Limb (tissue), 2 donors: ENCODE data around the gene CD22.
A peak's percentile ranks its signal among the peaks of the same experiment; 100 is the strongest.

Experiments used
- DNase-seq, 2 donors: peaks; one replicate each; pipeline ENCODE4 v3.0.0-alpha.2; 2016; ENCODE audit errors: extremely low spot score in 2 of 2

Gene CD22

DNA sequence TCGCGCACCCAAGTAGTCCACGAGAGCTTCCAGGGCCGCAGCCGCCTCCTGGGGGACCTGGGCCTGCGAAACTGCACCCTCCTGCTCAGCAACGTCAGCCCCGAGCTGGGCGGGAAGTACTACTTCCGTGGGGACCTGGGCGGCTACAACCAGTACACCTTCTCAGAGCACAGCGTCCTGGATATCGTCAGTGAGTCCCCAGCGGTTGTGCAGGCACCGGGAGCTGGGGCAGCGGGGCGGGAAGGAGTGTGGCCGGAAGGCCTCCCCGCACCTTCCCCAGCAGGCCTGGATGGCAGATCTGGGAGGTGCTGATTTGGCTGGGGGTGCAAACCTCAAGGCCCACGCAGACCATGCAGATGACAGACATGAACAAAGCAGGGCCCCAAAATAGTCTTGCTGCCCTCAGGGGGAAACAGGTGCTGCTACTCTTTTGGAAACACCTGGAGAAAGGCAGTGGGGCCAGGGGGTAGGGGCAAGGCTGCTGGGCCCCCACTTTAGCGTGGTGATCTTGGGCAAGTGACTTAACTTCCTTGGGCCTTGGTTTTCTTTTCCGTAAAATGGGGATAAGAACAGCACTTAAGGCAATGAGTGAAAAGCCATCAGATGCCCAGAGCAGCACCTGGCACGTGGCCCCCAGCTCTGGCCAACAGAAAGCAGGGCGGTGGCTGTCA lies 33.1 kb upstream of the CD22 start:
- DNase-seq, result no peak

DNA sequence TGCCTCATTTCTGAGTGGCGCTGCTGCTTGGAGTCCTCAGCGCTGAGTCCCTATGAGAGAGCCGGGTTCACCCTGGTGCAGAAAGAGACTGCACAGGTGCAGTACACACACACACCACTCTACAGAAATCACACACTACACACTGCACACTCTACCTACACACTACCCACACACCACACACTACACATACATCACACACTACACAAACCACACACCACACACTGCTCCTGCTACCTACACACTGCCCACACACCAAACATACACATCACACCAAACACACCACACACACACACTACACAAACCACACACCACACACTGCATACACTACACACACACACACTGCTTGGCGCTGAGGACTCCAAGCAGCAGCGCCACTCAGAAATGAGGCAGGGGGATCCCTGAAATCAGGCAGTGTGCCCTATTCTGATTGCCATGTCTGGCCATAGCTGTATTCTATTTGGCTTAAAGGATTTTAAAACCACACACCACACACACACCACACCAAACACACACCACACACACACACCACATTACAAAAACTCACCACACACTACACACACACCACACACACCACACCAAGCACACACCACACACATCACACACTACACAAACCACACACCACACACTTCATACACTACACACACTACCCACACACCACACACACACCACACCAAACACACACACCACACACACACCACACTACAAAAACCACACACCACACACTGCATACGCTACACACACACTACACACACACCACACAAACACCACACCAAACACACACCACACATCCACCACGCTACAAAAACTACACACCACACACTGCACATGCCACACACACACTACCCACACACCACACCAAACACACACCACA lies 32.1 kb upstream of the CD22 start:
- DNase-seq, result no peak

DNA sequence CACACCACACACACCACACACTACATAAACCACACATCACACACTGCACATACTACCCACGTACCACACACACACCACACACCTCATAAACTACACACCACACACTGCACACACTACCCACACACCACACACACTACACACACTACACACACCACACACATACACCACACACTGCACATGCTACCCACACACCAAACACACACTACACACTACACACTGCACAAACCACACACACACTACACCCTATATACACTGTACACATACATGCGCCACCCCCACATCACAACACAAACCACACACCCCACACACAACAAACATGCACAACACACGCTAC lies 31.5 kb upstream of the CD22 start:
- no peak for DNase-seq

DNA sequence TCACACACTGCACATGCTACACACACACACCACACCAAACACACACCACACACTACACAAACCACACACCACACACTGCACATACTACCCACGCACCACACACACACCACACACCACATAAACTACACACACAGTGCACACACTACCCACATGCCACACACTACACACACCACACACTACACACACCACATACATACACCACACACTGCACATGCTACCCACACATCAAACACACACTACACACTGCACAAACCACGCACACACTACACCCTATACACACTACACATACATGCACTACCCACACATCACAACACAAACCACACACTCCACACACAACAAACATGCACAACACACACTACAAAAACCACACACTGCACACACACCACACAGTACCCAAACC lies 31.1 kb upstream of the CD22 start:
- DNase-seq, result no peak

DNA sequence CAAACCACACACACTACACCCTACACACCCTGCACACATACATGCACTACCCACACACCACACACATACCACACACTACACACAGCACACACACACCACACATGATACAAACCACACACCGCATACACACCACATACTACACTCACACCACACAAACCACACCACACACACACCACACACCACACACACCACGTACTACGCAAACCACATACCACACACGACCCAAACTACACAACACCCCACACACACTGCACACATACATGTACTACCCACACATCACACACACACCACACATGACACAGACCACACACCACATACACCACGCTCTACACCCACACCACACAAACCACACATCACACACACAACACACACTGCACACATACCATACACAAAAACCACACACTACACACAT lies 30.4 kb upstream of the CD22 start:
- no peak for DNase-seq

DNA sequence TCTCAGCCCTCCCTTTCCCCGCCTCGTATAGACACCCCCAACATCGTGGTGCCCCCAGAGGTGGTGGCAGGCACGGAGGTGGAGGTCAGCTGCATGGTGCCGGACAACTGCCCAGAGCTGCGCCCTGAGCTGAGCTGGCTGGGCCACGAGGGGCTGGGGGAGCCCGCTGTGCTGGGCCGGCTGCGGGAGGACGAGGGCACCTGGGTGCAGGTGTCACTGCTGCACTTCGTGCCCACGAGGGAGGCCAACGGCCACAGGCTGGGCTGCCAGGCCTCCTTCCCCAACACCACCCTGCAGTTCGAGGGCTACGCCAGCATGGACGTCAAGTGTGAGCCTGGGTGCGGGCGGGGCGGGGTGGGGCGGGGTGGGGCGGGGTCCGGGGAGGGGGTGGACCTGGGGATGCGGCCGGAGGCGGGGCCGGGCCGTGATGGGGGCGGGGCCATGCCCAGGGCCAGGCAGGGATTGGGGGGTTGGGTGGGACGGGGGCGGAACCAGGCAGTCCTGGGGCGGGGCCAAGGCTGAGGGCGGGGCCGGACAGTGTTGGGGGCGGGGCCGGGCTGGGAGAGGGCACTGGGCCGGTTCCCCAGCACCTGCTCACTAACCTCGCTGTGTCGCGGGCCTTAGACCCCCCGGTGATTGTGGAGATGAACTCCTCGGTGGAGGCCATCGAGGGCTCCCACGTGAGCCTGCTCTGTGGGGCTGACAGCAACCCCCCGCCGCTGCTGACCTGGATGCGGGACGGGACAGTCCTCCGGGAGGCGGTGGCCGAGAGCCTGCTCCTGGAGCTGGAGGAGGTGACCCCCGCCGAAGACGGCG lies 29.3 kb upstream of the CD22 start:
- DNase-seq, result no peak

DNA sequence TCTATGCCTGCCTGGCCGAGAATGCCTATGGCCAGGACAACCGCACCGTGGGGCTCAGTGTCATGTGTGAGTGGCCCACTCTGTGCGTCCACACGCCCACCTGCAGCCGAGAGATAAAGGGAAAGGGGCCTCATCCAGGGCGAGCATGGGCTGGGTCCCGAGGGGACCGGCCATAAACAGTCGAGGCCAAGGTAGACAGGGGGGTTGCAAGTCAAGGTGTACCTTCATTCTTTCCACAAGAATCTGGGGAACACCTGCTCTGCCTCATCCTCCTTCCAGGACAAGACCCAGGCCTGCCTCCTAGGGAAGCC lies 28.7 kb upstream of the CD22 start:
- no peak for DNase-seq

DNA sequence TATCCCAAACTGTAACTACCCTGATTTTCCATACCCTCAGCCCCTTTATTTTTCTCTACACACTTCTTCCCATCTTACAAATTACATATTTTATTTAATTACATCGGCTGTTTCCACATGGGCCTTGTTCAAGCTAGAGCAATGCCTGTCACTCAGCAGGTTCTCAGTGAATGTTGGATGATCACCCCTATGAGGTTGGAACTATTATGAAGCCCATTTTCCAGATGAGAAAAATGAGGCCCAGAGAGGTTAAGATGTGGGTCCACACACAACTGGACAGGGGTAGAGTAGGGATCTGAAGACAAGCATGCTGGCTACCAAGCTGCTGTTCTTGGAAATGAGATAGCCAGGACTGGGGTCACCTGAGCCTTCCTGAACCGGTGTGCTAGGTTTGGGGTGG lies 27.0 kb upstream of the CD22 start:
- no peak for DNase-seq

DNA sequence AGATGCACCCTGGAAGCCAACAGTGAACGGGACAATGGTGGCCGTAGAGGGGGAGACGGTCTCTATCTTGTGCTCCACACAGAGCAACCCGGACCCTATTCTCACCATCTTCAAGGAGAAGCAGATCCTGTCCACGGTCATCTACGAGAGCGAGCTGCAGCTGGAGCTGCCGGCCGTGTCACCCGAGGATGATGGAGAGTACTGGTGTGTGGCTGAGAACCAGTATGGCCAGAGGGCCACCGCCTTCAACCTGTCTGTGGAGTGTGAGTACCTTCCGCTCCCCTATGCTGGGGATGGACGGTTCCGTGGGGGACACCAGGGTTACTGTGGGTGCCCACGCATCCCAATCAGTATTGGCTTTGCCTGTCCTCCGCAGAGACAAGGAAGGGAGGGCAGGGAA lies 26.5 kb upstream of the CD22 start:
- no peak for DNase-seq

DNA sequence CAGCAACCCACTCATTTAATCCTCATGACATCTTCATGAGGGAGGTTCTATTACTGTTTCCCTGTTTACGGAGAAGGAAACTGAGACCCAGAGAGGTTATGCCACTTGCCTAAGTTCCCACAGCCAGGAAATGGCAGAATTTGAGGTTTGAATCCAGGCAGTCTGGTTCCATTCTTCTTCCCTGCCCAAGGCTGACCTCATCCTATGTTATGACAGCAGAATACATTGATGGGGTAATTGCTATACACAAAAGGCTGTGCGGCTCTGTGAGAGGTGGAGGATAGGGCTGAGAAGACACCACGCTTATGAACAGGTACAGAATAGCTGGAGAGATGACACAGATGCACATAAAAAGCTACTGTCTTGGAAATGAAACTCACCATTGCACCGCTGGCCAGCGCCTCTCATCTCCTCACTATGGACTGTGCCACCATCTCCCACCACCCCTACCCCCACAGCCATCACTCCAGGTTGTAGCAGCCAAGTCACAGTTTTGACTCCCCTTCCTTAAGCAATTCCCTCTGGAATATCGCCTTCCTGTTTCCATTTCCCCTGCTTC lies 25.6 kb upstream of the CD22 start:
- DNase-seq, result no peak

DNA sequence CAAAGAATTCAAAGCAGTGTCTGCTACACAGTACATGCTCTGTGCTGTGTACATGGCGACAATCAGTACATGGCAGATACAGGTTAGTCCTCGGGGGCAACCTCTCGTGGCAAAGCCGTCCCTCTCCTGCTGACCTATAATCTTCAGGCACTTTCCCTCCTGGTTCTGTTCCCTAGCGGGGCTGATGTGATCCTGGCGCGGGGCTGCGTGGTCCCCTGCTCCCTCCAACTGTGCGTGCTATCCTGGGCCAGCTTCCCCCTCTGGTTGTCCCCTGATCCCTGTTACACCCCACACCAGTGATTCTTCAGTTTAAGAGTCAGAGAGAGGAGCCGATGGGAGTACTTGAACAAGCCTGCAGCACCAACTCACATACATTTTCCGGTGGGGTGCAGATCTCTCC lies 25.0 kb upstream of the CD22 start:
- DNase-seq, result no peak

DNA sequence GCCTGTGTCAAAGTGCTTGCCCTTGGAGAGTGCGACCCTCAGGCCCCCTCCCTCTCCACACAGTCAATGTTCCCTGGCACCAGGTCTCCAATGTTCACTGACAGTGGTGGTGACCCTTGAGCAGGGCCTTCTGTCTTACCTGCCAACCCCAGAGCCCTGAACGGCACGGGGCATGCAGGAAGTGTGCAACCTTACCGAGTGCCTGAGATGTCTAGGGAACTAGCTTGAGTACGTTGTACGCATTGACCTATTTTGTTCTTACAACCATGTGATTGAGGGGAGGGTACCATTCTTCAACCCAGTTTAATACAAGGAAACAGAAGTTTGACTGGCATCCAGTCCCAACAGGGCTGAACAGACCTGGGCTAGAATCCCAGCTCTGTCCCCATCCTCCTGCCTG lies 23.8 kb upstream of the CD22 start:
- no peak for DNase-seq

DNA sequence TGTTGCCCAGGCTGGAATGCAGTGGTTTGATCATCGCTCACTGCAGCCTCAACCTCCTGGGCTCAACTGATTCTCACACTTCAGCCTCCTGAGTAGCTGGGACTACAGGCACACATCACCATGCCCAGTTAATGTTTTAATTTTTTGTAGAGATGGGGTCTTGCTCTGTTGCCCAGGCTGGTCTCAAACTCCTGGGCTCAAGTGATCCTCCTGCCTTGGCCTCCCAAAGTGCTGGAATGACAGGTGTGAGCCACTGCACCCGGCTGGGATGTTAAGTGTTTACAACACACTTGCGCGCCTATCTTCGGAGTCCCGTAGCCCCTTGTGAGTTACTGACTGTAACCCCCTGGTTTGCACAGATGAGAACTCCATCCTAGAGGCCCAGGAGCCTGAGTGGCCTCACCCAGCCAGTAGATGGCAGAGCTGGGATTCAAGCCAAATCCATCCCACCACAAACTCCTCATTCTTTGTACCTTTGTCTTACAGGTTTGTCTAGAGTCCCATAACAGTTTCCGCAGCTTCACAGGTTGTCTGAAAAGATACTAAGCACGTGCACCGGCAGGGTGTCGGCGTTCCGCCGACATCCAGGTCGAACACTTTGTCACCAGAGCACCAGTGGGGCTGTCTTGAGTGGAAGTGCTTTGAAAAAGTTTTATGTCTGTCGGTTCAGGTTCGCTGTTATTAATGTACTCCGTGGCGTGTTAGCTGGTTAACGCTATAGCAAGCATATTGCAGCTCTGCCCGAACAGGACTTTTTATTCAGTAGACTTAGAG lies 22.3 kb upstream of the CD22 start:
- DNase-seq, result no peak

DNA sequence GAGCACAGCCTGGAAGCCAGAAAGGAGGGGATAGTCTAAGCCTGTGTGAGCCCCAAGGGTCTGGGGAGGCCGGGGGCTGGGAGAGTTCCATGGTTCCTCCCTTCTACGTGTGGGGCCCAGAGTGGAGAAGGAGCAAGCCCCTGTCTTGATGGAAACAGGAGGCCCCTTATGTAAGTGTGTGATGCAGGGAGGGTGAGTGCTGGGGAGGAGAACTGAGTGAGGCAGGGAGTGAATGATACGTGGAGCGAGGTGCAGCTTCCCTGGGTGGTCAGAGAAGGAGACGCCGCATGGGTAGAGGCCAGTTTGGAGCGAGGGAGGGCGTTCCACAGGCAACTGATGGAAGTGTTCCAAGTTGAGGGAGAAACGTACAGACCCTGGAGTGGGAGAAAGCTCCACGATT lies 21.1 kb upstream of the CD22 start:
- peak; percentile 27 to 64 for DNase-seq

DNA sequence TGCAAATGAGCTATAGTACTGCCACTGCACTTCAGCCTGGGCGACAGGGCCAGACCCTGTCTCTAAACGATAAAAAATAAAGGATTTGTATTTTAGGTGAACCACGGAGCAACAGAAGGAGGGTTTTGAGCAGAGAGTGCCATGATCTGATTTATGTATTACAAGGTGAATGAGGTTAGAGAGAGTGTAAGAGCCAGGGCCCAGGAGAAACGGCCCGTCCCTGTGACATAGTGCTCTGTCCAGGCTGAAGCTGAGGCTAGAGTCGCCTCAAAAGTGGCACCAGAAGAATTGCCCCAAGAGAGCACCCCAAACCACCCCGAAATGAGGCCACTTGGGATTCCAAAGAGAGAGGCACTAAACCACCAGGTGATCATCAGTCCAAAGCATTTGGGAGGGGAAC lies 20.1 kb upstream of the CD22 start:
- no peak for DNase-seq

DNA sequence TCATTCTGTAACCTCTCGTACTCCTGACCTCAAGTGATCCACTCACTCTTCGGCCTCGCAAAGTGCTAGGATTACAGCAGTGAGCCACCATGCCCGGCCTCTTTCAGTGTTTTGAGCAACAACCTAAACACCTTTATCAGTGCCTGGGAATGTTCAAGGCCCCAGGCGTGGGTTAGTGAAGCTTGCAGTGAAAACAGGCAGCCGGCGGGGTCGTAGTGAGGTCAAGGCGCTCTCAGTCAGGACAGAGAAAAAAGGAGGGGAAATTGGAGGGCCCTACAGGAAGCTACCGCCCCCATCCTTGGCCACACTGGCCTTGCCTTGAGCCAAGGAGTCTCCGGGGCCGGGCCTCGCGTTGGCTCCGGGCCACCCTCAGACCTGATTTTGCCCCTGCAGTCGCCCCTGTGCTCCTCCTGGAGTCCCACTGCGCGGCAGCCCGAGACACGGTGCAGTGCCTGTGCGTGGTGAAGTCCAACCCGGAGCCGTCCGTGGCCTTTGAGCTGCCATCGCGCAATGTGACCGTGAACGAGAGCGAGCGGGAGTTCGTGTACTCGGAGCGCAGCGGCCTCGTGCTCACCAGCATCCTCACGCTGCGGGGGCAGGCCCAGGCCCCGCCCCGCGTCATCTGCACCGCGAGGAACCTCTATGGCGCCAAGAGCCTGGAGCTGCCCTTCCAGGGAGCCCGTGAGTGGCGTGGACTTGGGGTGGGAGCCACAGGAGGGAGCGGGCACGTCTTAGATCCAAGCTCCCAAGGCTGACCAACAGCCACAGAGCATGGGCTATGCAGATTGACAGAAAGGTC lies 19.3 kb upstream of the CD22 start:
- peak; percentile 27 to 63 for DNase-seq

DNA sequence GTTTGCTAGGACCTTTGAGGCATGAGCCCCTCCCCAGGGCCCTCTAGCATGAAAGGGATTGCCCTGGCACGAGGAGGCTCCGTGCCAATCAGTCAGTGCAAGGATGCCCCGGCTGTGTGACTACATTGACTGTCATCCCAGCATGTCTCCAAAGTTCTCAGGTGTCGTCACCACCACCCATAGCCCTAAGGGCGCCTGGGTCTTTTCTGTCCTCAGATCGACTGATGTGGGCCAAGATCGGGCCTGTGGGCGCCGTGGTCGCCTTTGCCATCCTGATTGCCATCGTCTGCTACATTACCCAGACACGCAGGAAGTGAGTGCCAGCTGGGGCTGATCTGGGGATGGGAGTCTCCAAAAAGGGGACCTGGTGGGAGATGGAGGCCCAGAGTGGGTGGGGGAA lies 18.7 kb upstream of the CD22 start:
- DNase-seq, result no peak

DNA sequence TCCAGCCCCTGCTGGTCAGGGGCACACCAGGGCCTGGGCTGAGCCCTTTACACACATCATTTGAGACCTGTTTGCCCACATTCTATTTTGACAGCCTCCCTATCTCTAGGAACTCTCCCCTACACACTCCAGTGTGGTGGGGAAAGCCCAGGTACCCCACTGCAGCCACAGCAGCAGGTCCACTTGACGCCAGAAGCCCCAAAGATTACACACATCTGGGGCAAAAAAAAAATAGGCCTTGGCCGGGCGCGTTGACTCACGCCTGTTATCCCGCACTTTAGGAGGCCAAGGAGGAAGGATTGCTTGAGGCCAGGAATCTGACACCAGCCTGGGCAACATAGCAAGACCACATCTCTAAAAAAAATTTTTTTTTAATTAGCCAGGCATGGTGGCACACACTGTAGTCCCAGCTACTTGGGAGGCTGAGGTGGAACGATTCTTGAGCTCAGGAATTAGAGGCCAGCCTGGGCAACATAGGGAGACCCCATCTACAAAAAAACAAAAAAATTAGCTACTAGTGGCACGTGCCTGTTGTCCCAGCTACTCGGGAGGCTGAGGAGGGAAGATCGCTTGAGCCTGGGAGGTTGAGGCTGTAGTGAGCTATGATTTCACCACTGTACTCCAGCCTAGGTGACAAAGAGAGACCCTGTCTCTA lies 18.0 kb upstream of the CD22 start:
- DNase-seq, result no peak

DNA sequence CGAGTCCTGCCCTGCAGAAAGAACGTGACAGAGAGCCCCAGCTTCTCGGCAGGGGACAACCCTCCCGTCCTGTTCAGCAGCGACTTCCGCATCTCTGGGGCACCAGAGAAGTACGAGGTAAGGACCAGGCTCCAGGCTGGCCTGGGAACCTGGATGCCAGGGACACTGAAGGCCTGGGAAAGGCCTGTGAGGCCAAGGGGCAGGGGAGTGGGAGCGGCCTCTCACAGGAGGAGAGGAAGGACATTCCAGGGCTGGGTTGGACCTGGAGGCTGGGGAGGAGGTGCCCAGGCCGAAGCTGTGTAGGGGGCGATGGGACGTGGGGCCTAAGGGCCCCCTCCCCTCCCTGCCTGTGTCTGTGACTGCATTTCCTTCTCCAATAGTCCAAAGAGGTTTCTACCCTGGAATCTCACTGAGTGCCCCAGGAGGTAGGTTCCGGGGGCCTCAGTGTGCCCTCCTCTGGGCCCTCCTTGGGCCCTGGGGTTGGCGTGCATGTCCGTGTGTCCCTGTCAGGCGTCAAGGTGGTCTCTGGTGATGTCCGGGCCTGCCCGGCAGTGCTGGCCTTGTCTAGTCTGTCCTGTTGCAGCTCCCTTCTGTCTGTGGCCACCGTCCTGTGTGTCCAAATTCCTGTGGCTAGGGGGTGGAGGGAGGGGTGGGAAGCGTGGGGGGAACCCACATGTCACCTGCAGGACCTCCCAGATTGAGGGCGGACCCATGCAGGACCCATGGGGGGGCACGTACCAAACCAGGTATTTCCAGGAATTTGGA lies 16.9 kb upstream of the CD22 start:
- no peak for DNase-seq
